Mammary epithelial cell (primary cell): ENCODE results near the gene BOD1L1.

Source experiments
- EZH2 ChIP-seq: IDR thresholded peaks from 2 replicates; pipeline ENCODE4 v1.6.1; 2012; ENCODE audit warnings: low read length, inconsistent platforms, borderline replicate concordance
- TF ChIP-seq, protein P1 (sequence below), 2 donors: IDR thresholded peaks in 1 of 2; conservative IDR thresholded peaks in 1 of 2; 2 replicates each; pipeline ENCODE4 v1.5.1; 2011 to 2012; ENCODE audit warnings: inconsistent platforms in 2 of 2, low read length in 2 of 2, mild to moderate bottlenecking in 2 of 2, control low read depth in 1 of 2, low read depth in 1 of 2; ENCODE audit not compliant: insufficient read depth in 1 of 2; ENCODE audit errors: extremely low read depth in 1 of 2

DNA sequence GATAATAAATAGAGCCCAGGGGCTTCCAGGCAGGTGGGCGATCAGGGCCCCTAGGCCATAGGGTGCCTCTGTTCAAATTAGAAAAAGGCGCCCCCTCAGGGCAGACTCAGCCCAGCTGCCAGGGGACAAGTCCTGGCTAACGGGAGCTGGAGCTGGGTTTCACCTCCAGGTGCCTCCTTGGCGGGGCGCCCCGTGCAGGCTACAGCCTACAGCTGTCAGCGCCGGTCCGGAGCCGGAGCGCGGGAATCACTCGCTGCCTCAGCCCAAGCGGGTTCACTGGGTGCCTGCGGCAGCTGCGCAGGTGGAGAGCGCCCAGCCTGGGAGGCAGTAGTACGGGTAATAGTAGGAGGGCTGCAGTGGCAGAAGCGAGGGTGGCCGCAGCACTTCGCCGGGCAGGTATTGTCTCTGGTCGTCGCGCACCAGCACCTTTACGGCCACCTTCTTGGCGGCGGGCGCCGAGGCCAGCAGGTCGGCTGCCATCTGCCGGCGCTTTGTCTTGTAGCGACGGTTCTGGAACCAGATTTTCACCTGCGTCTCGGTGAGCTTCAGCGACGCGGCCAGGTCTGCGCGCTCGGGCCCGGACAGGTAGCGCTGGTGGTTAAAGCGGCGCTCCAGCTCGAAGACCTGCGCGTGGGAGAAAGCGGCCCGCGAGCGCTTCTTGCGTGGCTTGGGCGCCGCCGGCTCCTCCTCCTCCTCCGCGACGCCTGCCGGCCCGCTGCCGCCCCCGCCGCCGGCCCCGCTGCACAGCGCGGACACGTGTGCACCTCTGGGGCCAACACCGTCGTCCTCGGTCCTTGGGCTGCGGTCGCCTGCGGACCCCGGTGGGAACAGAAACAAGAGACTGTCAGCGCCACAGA, 85.6 kb downstream of the BOD1L1 start:
- TF ChIP-seq, protein P1, sequence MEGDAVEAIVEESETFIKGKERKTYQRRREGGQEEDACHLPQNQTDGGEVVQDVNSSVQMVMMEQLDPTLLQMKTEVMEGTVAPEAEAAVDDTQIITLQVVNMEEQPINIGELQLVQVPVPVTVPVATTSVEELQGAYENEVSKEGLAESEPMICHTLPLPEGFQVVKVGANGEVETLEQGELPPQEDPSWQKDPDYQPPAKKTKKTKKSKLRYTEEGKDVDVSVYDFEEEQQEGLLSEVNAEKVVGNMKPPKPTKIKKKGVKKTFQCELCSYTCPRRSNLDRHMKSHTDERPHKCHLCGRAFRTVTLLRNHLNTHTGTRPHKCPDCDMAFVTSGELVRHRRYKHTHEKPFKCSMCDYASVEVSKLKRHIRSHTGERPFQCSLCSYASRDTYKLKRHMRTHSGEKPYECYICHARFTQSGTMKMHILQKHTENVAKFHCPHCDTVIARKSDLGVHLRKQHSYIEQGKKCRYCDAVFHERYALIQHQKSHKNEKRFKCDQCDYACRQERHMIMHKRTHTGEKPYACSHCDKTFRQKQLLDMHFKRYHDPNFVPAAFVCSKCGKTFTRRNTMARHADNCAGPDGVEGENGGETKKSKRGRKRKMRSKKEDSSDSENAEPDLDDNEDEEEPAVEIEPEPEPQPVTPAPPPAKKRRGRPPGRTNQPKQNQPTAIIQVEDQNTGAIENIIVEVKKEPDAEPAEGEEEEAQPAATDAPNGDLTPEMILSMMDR (conservative IDR thresholded peaks at IDR 0.05 in 1 of 2, IDR thresholded peaks at IDR 0.05 in 1 of 2; ENCODE audit: extremely low read depth in 1 of 2, insufficient read depth in 1 of 2, low read depth in 1 of 2, low read length in 2 of 2): peak; percentile 12 to 56
- no peak for TF ChIP-seq EZH2
